ENCODE data around the gene CRYBG1. TPM values are rescaled to one million over a fixed set of nuclear protein-coding genes. Genes with fewer than 3 reads are reported as not detected.

The CRYBG1 gene
- total and polyA plus RNA-seq, 10 of the 15 experiments (the other 5 are each of a cell fraction or from before 2014, with no cell fraction given) = 6.5 to 57.0 (median 25.2) TPM

- TF ChIP-seq PKNOX1 (IDR thresholded peaks at IDR 0.05) (no peak), TCF7 (IDR thresholded peaks at IDR 0.05; ENCODE audit: borderline replicate concordance) (no peak), DPF2 (IDR thresholded peaks at IDR 0.05) (no peak), MYB (IDR thresholded peaks at IDR 0.05; ENCODE audit: borderline replicate concordance, low read depth, low read length) (no peak), ZZZ3 (IDR thresholded peaks at IDR 0.05; ENCODE audit: control insufficient read depth, insufficient read length, low read depth) (no peak), SMAD1 (IDR thresholded peaks at IDR 0.05; ENCODE audit: low read depth, partially characterized antibody) (no peak), ZNF592 (IDR thresholded peaks at IDR 0.05) (no peak), ASH2L (IDR thresholded peaks at IDR 0.05; ENCODE audit: borderline replicate concordance, low read depth) (no peak)
Observed at GRCh38 chr6:106315765-106316374, 44.6 kb upstream of the CRYBG1 start (continued).
